HG03442 (cell line): Measurements from ENCODE around the gene TTC7B.

Source experiments
- ATAC-seq: cut with Tn5 transposase; IDR thresholded peaks from one replicate; pipeline ENCODE4 v1.9.1; 2021; ENCODE audit warnings: mild to moderate bottlenecking, moderate library complexity; ENCODE audit not compliant: unreplicated experiment

TTC7B gene

DNA sequence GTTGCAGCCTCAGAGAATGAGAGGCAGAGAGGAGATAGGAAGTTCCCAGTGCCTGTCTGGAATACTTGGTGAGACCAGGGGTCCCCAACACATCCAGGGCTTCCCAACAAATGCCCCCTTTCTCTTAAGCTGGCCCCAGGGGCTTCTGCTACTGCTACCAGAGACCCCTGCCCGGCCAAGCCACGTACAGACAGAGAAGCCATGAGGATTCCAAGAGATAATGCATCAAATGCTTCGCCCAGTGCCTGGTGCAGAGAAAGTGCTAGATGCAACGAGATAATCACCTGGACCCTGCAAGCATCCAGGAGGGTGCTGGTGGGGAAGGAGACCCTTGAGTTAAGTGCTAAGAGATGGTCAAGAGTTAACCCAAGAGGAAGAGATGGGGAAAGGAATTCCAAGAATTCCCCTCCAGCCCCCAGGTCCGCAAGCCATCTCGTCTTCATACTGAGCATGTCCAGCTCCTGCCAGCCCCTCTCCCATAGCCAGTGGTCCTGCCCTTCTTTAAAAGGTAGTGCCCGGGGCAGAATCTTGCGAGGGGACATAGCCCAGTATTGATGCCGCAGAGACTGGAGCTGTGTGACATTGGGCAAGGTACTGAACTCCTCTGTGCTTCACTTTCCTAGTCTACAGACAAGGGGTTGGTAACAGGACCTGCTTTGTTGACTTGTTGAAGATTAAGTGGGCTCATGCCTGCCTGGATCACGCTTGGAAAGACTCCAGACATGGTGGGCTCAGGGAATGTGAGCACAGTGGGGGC is 316.1 kb downstream of the TTC7B start:
- ATAC-seq: no peak

DNA sequence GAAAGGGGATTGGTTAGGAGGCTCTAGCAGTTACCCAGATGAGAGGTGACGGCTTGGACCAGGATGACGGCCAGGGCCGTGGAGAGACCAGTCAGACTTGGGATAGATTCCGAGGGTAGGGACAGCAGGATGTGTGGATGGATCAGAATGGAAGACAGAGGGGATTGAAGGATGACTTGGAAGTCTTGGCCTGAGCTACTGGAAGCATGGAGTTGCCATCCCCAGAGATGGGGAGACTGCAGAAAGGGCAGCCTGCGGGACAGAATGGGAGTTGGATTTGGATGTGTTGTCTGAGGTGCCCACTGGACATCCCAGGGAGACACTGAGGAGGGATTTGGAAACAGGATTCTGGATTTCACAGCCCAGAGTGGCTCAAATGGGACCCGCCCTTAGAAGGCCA is 317.1 kb downstream of the TTC7B start:
- no peak for ATAC-seq

DNA sequence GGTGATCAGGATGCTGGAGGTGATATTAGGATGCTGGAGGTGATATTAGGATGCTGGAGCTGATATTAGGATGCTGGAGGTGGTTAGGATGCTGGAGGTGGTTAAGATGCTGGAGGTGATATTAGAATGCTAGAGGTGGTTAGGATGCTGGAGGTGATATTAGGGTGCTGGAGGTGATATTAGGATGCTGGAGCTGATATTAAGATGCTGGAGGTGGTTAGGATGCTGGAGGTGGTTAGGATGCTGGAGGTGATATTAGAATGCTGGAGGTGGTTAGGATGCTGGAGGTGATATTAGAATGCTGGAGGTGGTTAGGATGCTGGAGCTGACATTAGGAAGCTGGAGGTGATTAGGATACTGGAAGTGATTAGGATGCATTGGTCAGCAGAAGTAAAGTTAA is 318.0 kb downstream of the TTC7B start:
- no peak for ATAC-seq

DNA sequence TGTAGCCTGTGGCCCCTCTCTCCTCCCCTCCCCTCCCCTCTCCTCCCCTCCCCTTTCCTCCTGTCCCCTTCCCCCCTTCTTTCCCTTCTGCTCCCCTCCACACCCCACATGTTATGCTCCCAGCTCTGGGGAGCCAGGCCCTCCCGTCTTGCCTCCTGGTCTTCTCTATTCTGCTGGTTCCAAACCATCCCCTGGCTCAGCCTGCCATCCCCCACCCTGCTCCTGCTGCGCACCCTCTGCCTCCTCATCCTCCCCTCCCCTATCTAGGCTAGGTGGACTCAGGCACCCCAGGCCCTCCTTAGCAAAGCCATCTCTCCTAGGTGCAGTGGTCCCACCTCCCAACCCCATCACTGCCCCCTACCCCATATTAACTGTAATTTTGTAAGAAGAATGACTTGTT is 319.9 kb downstream of the TTC7B start:
- ATAC-seq: no peak

GRCh38 chr14:90495357-90496276 is 320.6 kb downstream of the TTC7B start:
- no peak for ATAC-seq

GRCh38 chr14:90491911-90492531 is 324.2 kb downstream of the TTC7B start:
- ATAC-seq: no peak

DNA sequence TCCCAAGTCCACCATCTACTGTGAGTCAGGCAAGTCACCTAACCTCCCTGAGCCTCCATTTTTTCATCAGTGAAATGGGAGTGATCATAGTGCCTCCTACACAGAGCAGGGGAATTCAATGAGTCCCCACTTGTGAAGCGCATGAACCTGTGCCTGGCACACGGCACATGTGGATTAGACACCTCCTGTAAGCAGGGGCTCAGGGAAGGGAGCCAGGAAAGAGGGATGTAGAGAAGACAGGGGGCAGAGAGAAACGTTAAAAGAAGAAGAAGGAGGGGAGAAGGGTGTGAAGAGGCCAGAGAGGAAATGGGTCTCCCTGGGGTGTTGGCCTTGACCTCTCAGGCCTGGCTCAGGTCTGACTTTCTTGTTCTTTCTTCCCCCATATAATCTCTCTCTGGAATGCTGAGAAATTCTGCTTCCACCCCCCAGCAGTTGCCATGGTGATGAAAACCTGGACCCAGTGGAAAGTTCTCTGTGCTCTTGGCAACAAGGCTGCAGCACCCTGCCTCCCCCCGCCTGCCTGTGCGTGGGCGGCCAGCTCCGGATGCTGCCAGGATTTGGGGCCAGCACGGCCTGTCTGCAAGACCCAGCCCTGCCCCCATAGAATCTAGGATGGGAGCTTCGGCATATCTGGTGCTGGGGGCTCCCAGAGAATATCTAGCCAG is 324.9 kb downstream of the TTC7B start:
- no peak for ATAC-seq

DNA sequence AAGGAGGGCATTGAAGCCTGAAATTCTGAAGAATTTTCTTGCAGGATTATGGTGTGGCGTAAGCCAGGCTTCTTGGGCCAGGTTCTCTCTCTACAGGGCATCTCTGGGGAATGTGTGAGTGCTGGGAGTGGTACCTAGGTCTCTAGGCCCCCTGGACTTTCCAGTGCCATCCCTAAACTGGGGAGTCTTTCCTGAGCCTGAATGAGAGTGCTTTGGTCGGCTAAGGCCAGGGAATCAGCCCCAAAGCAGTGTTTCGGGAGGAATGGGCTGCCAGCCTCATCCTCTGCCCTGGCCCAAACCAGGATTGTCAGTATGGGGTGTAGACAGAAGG is 325.5 kb downstream of the TTC7B start:
- no peak for ATAC-seq

- no peak for ATAC-seq
These were observed 326.1 kb downstream of the TTC7B start for GRCh38 chr14:90489916-90490719.

DNA sequence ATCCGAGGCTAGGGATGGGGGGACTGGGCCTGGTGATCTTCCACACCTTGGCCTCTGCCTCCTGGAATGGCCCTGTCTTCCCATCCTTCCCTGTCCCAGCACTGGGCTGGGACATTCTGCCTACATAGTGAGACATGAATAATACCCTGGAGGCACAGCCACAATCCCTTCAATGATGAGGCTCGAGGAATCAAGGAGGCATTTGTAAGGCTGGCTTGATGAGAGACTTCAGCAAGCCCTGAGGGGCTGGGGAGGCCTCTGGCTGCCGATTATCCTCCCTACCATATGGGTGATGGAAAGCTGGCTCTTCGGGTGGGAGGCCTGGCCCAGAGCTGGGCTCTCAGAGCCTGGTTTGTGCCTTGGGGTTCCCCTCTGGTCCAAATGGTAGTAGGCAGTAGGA is 326.9 kb downstream of the TTC7B start:
- ATAC-seq: no peak

GRCh38 chr14:90488256-90488655 is 328.0 kb downstream of the TTC7B start:
- ATAC-seq: no peak

DNA sequence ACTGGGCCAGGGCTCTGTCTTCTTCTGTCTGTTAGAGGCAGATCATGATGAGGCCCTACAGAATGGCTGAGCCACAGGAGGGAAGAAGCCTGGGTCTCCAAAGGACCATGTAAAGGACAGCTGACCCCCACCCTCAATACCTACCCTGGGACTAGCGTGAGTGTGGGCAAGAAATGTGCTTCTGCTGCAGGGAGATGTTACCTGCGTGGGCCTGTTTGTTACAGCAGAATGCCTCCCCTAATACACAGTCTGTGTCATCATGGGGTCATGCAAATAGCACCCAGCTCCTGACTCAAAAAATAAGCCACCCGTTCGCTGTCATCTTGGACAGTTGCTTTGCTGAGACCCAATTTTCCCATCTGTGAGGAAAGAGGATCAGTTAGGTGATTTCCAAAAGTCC is 328.8 kb downstream of the TTC7B start:
- ATAC-seq: no peak

DNA sequence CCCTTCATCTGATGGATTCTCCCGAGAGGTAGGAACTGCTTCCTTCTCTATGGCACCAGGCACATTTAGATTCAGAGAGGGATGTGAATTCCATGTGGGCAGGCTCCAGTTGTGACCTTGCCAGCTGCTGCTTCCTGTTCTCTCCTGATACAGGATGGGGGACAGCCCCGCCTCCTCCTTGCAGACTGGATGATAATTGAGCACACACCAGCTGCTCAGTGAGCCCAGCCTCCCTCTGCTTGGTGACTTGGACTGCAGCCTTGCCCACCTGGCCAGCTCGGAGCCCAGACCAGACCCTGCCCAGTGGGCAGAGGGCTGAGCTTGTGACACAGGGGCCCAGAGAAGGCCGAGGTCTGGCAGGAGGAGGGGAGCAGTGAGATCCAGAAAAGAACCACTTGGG is 329.2 kb downstream of the TTC7B start:
- no peak for ATAC-seq

GRCh38 chr14:90484291-90484690 is 331.9 kb downstream of the TTC7B start:
- ATAC-seq: no peak

DNA sequence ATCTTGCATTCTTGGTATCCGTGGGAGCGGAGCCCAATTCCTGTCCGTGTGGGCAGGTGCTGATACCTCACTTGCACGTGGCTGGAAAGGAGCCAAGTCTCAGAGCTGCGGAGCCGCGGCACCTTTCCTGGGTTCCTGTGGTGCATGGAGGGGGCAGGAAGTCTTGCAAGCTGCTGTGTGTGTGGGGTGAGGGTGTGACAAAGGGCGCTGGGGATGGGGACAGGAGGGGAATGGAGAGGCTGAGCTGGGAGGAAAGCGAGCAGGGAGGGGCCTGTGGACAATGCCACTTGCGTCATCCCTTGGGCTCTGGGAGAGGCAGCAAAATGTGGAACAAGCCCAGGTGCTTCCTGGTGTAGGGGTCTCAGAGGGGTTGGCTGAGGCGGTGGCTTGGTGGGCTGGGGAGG is 332.7 kb downstream of the TTC7B start:
- no peak for ATAC-seq

GRCh38 chr14:90483117-90483516 is 333.1 kb downstream of the TTC7B start:
- ATAC-seq: no peak

GRCh38 chr14:90475298-90475697 is 340.9 kb downstream of the TTC7B start:
- no peak for ATAC-seq
